RPMI7951 (cell line): ENCODE results near the gene CCDC87. TPM values are rescaled to one million over a fixed set of nuclear protein-coding genes. Genes with fewer than 3 reads are reported as not detected.
A peak's percentile ranks its signal among the peaks of the same experiment; 100 is the strongest.
"Not testable (repeated sequence)": the region's sequence is repeated elsewhere in the genome, so short reads cannot be mapped to it uniquely, and the experiment has no call there.

Experiments used
- DNase-seq: peaks from one replicate; pipeline ENCODE4 v3.0.0-alpha.2; 2012; ENCODE audit warnings: low read depth
- total RNA-seq: library from RNA; depleted of rRNA; stranded (reverse); fragments of >200 nt; shearing (Covaris generic); gene quantifications from 2 replicates; pipeline ENCODE4 v1.2.3, GENCODE V29; 2014; rRNA removed

The CCDC87 gene
- total RNA-seq, 1 experiment from 2014 or later = 0.84 TPM

DNA sequence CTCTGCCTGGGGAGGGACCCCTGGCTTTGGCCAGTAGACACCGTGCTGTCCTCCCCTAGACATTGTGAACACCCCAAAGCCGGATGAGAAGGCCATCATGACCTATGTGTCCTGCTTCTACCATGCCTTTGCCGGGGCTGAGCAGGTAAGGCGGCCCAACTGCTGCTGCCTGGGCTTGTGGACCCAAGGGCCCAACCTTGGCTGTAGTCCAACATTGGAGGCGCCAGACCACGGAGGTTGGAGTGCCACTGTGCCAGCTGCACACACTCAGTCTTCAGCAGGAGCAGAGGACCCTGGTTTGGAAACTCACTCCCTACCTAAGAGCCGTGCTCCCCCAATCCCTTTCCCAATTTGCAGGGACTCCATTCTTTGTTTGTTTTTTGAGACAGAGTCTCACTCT is 36.8 kb downstream of the CCDC87 start:
- no peak for DNase-seq

DNA sequence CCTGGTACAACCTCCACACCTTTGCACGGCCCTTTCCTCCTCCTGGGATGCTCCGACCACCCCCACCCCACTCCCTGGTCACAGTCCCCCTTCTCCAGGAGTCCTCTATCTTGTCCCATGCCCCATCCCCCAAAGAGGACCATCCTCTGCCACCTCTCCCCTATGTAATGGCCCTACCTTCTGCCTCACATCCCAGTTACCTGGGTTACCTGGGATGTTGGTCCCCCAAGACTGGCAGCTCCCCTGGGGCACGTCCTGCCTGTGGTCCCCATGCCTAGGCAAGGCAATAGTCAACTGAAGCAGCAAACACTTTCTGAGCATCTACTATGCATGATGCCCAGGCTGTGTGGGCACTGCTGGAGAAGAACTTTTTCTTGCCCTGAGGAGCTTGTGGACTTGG is 37.4 kb downstream of the CCDC87 start:
- no peak for DNase-seq

DNA sequence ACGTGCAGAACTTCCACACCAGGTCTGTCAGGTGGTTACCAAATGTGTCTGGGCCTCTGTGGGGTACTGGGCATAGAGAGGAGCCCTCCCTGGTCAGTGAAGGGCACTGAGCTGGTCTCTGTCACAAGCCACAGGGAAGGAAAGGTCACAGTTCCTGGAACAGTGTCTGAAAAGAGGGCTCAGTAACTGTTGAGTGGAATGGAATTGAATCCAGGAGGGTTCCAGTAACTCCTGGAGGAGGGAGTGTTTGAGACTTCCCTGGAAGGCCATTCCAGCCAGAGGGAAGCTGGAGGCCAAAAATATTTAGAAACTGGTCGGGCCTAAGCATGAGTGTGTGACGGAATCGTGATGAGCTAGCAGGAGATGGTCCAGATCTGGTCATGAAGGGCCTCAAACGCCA is 38.3 kb downstream of the CCDC87 start:
- DNase-seq = no peak

DNA sequence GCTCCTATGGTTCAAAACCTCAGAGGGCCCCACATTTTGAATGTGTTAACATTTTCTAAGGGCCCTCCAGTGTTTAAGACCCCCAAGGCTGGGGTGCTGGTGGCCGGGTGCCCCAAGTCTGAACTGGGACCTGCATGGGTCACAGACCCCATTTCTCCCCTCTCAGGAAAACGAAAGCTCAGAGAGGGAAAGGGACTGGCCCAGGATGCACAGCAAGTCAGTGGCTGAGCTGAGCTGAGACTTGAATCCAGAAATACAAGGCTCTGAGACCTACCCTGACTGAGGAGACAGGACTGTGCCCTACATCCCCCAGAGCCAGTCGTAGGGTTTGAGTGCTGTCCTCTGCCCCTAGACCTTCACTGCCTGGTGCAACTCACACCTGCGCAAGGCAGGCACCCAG is 42.0 kb downstream of the CCDC87 start:
- no peak for DNase-seq

DNA sequence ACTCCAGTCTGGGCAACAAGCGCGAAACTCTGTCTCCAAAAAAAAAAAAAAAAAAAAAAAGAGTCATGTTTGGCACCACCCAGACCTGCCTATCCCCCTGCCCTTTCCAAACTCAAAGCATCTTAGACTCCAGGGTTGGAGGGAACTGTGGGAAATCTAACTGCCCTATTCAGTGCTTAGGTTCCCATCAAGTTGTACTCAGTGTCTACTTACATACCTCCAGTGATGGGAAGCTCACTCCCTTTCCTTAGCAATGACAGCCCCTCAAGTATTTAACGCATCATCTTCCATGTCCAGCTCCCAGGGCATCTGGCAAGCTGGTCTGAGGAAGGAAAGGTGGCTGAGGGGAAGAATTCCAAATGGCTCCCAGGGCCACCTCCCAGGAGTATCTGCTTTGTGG is 43.2 kb downstream of the CCDC87 start:
- no peak for DNase-seq

DNA sequence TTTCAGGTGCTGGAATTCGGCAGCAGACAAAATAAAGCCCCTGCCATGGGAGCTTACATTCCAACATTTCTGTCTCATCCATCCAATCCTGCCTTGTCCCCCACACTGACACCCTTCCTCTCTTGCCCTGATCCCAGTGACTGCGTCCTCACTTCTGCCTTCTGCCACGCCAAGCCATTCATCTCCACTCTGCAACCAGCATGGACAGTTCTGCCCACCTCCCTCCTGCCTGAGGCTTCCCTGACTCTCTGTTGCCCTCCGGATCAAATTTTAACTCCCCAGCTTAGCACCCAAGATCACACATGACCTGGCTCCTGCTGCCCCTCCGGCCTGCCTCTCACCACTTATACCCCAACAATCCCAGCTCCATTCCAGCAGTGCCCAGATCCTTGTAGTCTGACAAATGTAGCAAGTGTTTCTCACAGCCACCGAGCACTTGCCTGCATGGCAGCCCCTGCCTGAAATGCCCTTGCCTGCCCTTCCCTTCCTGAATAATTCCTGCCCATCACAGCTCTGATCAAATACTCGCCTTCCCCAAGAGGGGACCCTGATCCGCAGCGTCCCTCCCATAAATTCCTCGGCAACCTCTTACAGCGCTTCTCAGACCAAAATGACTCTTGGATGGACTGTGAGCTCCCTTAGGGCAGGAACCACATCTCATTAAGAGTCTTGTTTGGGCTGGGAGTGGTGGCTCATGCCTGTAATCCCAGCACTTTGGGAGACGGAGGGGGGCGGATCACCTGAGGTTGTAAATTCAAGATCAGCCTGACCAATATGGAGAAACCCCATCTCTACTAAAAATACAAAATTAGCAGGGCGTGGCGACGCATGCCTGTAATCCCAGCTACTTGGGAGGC is 43.9 kb downstream of the CCDC87 start:
- no peak for DNase-seq

DNA sequence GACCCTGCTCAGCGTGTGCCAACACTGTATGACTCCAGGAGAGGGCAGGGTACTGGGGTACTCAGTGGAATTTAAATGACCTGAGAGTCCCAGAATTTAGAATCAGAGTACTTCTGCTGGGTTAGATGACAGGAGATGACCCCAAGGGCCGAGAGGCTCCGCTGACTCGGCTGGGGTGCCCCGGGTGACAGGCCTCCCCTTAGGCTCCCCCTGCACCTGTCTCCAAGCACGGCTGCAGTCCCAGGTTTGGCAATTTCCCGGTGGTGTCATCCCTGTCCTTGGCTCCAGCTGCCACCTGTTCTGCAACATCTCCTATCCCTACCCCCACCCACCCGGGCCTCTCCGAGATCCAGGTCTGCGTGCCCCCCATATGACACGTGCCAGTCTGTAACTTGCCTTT is 44.8 kb downstream of the CCDC87 start:
- no peak for DNase-seq

DNA sequence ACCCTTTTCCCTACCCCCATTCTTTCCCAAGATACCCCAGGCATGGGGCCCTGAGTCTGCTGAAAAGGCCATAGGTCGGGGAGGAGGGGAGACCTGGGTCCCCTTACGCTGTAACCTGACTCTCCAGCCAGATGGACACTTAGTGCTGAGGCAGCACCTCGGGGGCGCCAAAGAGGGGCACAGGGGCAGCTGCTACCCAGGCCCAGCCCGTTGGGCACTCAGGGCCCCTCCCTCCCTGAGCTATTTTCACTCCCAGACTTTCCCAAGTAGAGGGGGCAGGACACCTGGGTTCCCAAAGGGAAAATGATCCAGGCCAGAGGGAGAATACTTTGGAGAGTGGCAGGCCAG is 45.2 kb downstream of the CCDC87 start:
- no peak for DNase-seq

DNA sequence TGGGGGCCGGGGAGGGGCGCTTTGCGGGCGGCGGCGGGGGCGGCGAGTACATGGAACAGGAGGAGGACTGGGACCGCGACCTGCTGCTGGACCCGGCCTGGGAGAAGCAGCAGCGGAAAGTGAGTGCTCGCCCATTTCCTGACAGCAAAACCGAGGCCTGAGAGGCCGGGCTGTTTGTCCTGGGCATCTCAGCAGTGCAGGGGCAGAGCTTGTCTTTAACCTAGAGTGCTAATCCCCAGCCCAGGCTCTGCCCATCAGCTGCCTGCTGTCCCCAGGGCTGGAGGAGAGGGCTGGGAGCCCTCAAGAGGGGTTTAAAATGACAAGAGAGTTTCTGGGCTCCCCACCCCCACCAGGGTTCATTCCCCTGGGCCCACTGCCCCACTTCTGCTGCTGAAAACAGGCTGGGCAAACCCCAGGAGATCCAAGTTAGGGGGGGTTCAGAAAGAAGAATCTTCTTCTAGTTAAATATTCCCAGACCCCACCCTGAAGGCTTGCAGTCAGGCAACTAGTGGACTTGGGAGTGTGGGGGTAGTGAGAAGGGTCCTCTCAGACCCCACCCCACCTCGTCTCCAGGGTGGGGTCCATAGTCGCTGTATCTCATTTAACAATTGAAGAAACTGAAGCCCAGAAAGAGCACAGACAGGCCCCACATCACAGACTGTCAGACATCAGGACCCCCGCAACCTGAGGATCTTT is 45.7 kb downstream of the CCDC87 start:
- no peak for DNase-seq

DNA sequence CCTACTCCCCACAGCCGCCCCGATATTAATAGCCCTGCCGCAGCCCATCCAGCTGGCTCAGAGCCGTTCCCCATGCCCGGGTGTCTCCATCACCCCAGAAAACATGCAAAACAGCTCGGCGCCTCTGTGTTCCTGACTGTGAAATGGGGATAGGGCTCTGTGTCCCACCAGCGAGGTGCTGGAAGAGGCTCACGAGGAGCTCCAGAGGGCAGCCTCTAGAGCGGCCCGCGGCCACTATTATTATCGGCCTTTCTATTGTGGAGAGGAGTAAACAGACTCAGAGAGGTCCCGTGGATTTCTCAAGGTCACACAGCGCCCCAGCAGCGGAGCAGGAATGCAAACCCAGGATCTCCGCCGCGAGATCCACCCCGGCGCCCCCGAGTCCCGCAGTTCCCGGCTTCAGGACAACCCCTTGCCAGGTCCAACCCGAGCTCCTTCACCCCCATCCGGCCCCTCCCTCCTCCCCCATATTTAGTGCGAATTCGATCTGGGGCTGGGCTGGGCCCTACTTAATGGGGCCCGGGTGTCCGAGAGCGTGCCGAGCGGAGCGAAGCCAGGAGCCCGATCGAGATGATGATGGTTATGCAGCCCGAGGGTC is 46.4 kb downstream of the CCDC87 start, which contains the start of gene ACTN3:
Gene ACTN3 (plus strand): TSS at position 536 of the 598 bp plus-strand sequence. CDS start 35 bp downstream, at position 571.
- DNase-seq = peak; percentile 48

DNA sequence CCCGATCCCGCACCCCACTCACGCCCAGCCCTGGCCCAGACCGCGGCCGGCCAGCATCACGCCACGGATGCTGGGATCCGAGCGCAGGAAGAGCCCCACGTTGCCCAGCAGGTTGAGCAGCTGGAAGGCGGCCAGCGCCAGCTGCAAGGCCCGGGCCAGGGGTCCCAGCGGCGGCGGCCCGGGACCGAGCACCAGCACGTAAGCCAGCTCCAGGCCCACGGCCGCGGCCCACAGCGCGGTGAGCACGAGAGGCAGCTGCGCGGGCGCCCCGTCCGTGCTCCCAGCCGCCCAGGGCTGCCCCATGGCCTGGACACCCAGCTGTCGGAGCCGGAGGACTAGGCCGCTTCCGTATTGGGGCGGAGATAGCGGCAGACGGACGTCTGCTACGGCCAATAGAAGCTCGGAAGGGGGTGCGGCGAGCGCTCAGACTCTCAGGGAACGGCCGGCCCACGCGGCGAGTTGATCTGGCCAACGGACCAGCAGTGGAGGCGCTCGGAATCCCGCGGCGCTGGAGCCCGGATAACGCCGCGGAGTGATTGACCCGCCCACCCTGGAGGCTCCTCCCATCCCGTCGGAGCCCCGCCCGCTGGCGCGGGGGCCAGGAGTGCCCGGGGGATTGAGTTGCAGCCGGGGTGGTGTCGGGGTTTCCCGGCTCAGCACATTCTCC is 47.0 kb downstream of the CCDC87 start, which contains the start of gene ZDHHC24:
Gene ZDHHC24 (minus strand): TSS at position 348 of the 667 bp plus-strand sequence. CDS start 45 bp downstream, at position 303.
- peak; percentile 98 for DNase-seq

DNA sequence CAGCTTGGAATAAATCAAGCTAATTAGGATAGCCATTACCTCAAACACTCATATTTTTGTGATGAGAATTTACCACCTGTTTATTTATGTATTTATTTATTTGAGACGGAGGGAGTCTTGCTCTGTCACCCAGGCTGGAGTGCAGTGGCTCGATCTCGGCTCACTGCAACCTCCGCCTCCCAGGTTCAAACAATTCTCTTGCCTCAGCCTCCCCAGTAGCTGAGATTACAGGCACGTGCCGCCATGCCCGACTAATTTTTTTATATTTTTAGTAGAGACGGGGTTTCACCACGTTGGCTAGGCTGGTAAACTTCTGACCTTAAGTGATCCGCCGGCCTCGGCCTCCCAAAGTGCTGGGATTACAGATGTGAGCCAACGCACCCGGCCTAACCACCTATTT is 47.9 kb downstream of the CCDC87 start:
- DNase-seq = not testable (repeated sequence)

DNA sequence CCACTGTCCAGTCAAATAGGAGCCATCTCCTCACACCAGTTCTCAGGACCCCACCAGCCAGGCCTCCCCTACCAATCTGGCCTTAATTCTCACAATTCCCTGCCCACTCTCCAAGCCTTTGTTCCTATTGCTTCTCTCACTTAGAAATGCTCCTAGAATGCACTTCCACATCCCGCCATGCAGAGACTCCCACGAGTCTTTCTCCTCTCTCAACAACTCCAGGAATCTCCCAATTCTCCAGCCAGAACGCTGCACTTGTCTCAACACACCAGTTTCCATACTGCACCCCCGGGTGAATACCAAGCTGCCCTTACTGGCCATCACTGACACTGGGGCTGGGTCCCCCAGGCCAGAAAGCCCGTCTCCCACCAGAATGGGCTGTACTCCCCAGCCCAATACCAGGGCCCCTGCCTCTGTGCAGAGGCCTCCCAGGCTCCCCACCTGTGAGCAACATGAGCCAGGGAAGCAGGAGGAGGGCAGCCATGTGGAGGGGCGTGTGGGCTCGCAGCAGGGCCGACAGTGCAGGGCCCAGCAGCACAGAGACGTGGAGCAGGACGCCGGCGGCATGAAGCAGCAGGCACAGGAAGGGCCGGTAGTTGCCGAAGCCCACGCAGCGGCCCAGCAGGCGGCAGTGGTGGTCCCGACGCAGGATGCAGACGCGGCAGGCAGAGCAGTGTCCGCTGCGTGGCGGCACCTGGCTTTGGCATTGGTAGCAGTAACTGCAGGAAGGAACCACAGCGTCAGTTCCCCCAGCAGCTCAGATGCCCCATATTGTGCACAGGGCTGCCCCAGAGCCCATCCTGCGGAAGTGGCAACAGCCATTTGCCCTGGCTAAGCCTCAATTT is 49.4 kb downstream of the CCDC87 start:
- no peak for DNase-seq

DNA sequence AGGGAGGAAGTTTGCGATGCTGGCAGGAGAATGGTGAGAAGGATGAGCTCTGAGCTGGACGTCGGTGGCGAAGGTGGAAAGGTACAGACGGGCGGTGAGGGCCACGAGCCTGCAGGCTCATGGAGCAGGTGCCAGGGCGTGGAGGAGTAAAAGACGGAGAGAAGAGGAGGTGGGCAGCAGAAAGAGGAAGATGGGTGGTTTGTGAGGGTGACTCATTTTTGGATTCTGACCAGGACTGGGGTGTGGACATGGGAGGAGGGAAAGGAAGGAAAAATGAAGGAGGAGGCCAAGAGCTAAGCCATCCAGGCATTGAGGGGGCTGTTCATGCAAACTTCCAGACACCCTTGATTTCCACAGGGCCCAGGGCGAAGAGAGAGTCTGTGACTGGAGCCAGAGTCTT is 50.5 kb downstream of the CCDC87 start:
- peak; percentile 32 for DNase-seq

DNA sequence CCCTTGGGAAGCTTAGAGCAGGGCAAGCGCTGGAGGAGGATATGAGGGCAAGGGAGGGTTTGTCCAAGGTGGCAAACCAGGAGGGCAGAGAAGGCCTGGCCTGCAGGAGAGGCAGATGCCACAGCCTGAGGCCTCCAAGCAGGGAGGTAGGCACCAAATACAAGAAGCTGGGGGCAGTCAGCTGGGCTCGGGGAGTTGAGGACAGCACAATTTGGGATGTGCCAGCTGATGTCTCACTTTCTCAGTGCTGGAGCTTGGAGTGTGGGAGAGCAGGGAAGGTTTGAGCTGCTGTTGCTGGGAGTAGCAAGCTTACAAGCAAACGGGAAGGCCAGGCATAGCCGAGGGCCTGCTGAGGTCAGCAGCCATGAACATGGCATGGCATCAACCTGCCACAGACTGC is 51.0 kb downstream of the CCDC87 start:
- DNase-seq = no peak

DNA sequence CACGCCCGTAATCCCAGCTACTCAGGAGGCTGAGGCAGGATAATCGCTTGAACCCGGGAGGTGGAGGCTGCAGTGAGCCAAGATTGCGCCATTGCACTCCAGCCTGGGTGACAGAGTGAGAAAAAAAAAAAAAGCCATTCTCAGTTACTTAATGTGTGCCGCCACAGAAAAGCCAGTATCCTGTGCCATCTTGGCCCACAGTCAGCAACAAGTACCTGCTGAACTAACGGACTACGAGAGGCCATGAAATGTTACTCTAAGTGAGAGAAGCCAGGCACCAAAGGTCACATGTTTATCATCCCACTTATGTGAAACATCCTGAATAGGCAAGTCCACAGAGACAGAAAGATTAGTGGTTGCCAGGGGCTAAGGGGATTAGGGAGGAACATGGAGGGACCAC is 52.3 kb downstream of the CCDC87 start:
- DNase-seq = not testable (repeated sequence)

Other genes with a start within 250 kb of the CCDC87 start
- gene BRMS1, start 248.0 kb downstream of the CCDC87 start, total RNA-seq = 91.7 and 92.6 TPM in 2 replicates
- gene B4GAT1, start 245.4 kb downstream of the CCDC87 start, total RNA-seq = 49.3 and 50.5 TPM in 2 replicates
- 0.39 and 1.4 TPM in 2 replicates for gene SLC29A2, start 221.3 kb downstream of the CCDC87 start, total RNA-seq
- not detected in 2 replicates for gene NPAS4, start 172.0 kb downstream of the CCDC87 start, total RNA-seq
- 67.6 and 74.4 TPM in 2 replicates for gene MRPL11, start 154.2 kb downstream of the CCDC87 start, total RNA-seq
- 6.6 TPM in 2 replicates for gene PELI3, start 126.2 kb downstream of the CCDC87 start, total RNA-seq
- 36.8 and 46.4 TPM in 2 replicates for gene DPP3, start 112.6 kb downstream of the CCDC87 start, total RNA-seq
- gene BBS1, start 82.4 kb downstream of the CCDC87 start, total RNA-seq = 17.5 and 29.6 TPM in 2 replicates
- 7.2 and 10.9 TPM in 2 replicates for gene ZDHHC24, start 47.0 kb downstream of the CCDC87 start, total RNA-seq
- gene ACTN3, start 46.2 kb downstream of the CCDC87 start, total RNA-seq = under 0.01 TPM in 1 of 2 replicates, not detected in the other
- gene CTSF, start 24.5 kb downstream of the CCDC87 start, total RNA-seq = 26.3 and 27.5 TPM in 2 replicates
- 28.5 and 33.3 TPM in 2 replicates for gene CCS, start 122 bp upstream of the CCDC87 start, total RNA-seq
- gene RBM14, start 23.6 kb upstream of the CCDC87 start, total RNA-seq = 32.8 and 34.1 TPM in 2 replicates
- gene RBM4, start 45.6 kb upstream of the CCDC87 start, total RNA-seq = 126 and 138 TPM in 2 replicates
- gene RBM4B, start 84.8 kb upstream of the CCDC87 start, total RNA-seq = 20.7 and 25.4 TPM in 2 replicates
- gene SPTBN2, start 136.2 kb upstream of the CCDC87 start, total RNA-seq = under 0.01 and 0.68 TPM in 2 replicates